H7 (cell line): ENCODE data around the gene TRNAU1AP. TPM values are rescaled to one million over a fixed set of nuclear protein-coding genes. Genes with fewer than 3 reads are reported as not detected.
A peak's percentile ranks its signal among the peaks of the same experiment; 100 is the strongest.
"Not testable (repeated sequence)": the region's sequence is repeated elsewhere in the genome, so short reads cannot be mapped to it uniquely, and the experiment has no call there.

ENCODE experiments used
- DNase-seq: peaks from one replicate; pipeline ENCODE4 v3.0.0; 2012
- H3K27me3 ChIP-seq: 2 replicates; pipeline ENCODE4 v1.6.0; 2011; ENCODE audit warnings: mild to moderate bottlenecking, low read length; ENCODE audit not compliant: control insufficient read depth, insufficient read depth
- H3K36me3 ChIP-seq: replicated peaks from 2 replicates; pipeline ENCODE4 v1.5.1; 2011; ENCODE audit warnings: low read length; ENCODE audit not compliant: control insufficient read depth, insufficient read depth
- H3K4me3 ChIP-seq: 2 replicates; pipeline ENCODE4 v1.5.1; 2011; ENCODE audit warnings: low read depth, mild to moderate bottlenecking, control low read depth, low read length, moderate library complexity; ENCODE audit not compliant: insufficient read depth
- total RNA-seq: library from RNA; depleted of rRNA; stranded (reverse); fragments of >200 nt; shearing (Covaris generic); gene quantifications from 2 replicates; pipeline ENCODE4 v1.2.3, GENCODE V29; 2014; rRNA removed

TRNAU1AP gene
- total RNA-seq, result 35.3 and 37.1 TPM in 2 replicates

DNA sequence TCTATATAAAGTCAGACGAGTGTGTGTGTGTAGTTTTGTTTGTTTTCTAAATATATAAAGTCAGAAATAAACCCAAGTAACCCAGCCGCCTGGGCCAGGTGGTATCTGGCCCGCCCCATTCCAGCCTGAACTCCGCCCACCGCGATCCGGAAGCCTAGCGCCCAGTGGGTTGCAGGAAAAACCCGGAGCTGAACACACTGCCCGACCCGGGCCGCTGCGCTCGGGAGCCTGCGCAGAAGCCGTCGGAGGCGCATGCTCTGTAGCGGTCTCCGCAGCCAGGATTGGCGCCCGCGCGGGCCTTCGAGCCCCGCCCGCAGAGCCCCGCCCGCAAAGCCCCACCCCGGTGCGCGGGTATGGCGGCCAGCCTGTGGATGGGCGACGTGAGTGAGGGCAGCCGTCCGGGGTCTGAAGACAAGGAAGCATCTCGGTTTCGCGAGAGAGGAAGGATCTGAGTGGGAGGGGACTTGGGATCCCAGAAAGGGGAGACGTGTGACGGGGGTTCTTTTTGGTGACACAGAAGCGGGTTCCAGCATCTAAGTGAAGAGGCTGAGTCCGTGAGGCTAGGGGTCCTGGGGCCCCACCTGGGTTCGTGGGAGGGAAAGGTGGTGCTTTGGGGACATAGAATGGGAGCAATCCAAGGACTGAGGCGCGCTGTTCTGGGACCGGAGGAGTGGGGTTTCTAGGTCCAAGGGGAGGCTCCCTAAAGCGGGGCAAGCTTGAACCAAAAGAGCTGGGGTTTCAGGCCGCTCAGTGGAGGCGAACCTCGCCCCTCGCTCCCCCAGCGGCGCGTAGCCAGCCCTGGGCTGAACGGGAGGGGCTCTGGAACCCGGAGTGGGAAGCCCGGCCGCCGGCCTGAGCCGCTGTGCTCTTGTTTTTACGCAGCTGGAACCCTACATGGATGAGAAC lies at the start of gene TRNAU1AP:
TSS of gene TRNAU1AP (plus strand) at position 328 of the 906 bp plus-strand sequence. CDS start at position 354, 26 bp downstream.
- H3K4me3 ChIP-seq, result peak within 1 kb of the TSS; percentile 96

DNA sequence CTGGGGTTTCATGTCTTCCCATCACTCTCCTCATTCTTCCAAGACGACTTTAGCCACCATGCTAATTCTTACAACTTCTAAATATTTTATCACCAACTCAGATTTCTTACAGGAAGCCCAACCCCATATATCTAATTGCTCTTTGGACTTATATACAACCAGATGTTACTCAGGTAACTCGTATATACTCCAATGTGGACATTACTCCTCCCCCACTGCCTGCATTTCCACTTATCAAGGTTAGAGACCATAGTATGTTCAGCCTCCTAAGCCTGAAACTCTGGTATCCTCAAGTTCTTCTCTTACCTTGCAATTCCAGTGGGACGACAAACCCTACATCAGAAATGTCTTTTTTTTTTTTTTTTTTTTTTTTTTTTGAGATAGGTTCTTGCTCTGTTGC lies 49.8 kb upstream of the TRNAU1AP start:
- Histone ChIP-seq H3K36me3 (peaks cover 15% of the 10 kb centered on the region), H3K4me3 (no peak overlapping the region), H3K27me3 (no peaks in the 10 kb centered on the region)
- DNase-seq, result no peak

More for the DNA sequence above, at the start of gene TRNAU1AP:
- Histone ChIP-seq H3K27me3 (no peaks in the 10 kb centered on the region), H3K36me3 (peaks cover 1% of the 10 kb centered on the region)
- DNase-seq, result peak; percentile 98

DNA sequence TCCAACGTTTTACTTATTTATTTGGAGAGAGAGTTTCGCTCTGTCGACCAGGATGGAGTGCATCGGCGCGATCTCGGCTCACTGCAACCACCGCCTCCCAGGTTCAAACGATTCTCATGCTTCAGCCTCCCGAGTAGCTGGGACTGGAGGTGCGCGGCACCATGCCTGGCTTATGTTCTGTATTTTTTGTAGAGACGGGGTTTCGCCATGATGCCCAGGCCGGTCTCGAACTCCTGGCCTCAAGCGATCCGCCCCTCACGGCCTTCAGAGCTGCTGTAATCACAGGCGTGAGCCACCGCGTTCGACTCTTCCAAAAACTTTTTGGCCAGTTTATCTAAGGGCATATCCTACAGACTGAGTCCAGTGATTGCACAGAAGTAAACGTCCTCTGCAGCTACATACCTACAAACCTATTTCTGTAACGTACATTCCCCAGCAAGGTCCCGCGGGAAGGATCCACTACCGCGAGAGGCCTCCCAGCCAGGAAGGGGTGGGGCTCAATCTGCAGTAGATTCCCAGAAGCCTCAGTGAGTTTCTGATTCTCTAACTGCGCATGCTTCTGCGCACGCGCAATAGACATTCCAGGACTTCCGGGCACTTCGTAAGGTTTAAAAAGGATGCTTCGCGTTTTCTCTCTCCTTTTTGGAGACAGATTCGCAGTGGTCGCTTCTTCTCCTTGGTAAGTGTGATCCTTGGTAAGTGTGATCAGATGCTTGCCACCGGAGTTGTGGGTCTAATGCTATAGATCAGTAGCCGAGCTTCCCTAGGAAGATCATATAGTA lies 47.3 kb upstream of the TRNAU1AP start, which contains the start of gene RCC1:
TSS of gene RCC1 (plus strand) at position 638 of the 782 bp plus-strand sequence. CDS start 23,824 bp downstream, outside the sequence.
- peak within 1 kb of the TSS; percentile 76 for H3K4me3 ChIP-seq
- no peaks in the 10 kb centered on the region for H3K27me3 ChIP-seq
- peaks cover 40% of the 10 kb centered on the region for H3K36me3 ChIP-seq
- DNase-seq, result peak; percentile 97

DNA sequence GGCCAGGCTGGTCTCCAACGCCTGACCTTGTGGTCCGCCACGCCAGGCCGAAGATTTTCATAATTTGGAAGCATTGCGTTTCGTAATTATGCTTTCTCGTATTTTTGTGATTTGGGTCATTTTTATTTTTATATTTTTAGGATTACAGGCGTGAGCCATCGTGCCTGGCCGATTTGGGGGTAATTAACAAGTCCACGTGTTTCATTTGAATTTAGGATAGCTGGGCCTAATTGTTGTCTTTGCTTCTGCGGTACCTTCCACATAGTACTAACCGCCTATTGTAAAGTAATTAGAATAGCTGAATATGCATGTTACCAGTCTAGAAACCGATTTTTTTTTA lies 46.0 kb upstream of the TRNAU1AP start:
- DNase-seq, result no peak
- Histone ChIP-seq H3K36me3 (peaks cover 45% of the 10 kb centered on the region), H3K4me3 (peak overlapping the region; percentile 76), H3K27me3 (no peaks in the 10 kb centered on the region)

DNA sequence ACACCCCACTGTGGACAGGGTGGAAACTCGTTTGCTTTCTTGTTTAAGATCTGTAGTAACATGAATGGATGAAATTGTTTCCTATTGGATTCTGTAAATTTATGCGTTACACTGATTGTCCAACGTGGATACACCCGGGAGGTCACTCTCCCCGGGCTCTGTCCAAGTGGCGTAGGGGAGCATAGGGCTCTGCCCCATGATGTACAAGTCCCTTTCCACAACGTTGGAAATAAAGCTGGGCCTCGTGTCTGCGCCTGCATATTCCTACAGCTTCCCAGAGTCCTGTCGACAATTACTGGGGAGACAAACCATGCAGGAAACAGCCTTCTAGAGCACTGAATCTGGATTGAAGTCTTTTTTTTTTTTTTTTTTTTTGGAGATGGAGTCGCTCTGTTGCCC lies 45.6 kb upstream of the TRNAU1AP start:
- DNase-seq, result no peak
- peaks cover 47% of the 10 kb centered on the region for H3K36me3 ChIP-seq
- no peaks in the 10 kb centered on the region for H3K27me3 ChIP-seq
- H3K4me3 ChIP-seq, result peak overlapping the region; percentile 76

DNA sequence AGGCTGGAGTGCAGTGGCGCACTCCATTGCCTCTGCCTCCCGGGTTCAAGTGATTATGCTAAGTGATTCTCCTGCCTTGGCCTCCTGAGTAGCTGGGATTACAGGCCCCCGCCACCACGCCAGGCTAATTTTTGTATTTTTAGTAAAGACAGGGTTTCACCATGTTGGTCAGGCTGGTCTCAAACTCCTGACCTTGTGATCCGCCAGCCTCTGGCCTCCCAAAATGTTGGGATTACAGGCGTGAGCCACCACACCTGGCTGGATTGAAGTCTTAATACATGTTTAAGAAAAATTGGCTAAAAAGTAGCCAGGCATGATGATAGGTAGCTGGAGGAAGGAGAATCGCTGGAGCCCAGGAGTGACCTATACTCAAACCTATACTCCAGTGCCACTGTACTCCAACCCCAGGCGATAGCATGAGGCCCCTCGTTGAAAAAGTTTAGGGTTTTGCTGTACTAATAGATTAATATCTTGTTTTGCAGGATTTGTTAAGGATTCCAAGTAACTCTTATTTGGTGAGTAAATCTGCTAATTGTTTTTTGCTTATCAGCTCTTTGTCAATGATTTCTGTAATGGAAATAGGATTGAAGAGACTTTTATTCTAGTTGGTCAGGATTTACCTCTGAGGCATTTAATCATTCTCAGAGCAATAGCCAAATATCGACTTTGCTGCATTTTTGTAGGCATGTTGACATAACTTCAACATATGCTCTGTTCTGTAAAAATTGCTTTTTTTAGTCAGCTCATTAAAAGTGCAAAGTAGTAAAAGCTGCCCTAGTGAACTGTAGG lies 45.0 kb upstream of the TRNAU1AP start:
- Histone ChIP-seq H3K27me3 (no peaks in the 10 kb centered on the region), H3K36me3 (peaks cover 47% of the 10 kb centered on the region), H3K4me3 (peak overlapping the region; percentile 76)
- DNase-seq, result no peak

DNA sequence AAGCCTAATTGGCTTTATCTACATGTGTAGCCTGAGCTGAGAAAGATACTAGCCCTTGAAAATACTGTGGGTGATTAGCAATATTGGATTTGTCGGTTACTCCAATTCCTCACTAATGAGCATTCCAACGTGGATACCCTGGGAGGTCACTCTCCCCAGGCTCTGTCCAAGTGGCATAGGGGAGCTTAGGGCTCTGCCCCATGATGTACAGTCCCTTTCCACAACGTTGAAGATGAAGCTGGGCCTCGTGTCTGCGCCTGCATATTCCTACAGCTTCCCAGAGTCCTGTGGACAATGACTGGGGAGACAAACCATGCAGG lies 44.5 kb upstream of the TRNAU1AP start:
- DNase-seq, result no peak
- H3K4me3 ChIP-seq, result peak overlapping the region; percentile 76; the same call in 1 of the 2 replicates
- no peaks in the 10 kb centered on the region for H3K27me3 ChIP-seq
- H3K36me3 ChIP-seq, result peaks cover 47% of the 10 kb centered on the region

DNA sequence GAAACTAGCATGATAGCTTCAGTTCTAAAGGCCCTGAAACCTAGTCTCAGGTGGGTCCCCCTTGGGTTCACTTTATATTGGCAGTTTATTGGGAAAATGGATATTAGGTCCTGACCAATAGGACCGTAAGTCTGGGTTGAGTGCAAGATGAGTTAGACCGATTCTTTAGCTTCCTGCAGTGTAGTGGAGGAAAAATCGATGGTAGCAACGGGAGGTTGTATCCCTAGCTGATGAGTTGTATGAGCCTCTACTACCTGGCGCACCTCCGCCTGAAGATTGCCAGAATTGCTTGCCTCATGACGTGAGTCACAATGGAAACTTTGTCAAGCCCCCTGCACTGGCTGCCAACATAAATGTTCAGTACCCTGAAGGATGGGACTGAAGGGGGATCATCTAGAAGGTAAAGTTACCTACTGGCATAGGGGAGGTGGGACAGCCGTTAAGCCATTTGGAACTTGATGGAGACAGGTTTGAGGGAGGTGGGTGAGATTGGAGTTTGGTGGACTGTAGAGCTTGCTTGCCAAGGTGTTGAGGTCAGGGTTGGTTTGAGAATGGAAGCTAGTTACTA lies 43.1 kb upstream of the TRNAU1AP start:
- Histone ChIP-seq H3K27me3 (no peaks in the 10 kb centered on the region), H3K4me3 (peak overlapping the region; percentile 76; the same call in 1 of the 2 replicates), H3K36me3 (peaks cover 47% of the 10 kb centered on the region)
- peak; percentile 20 for DNase-seq

DNA sequence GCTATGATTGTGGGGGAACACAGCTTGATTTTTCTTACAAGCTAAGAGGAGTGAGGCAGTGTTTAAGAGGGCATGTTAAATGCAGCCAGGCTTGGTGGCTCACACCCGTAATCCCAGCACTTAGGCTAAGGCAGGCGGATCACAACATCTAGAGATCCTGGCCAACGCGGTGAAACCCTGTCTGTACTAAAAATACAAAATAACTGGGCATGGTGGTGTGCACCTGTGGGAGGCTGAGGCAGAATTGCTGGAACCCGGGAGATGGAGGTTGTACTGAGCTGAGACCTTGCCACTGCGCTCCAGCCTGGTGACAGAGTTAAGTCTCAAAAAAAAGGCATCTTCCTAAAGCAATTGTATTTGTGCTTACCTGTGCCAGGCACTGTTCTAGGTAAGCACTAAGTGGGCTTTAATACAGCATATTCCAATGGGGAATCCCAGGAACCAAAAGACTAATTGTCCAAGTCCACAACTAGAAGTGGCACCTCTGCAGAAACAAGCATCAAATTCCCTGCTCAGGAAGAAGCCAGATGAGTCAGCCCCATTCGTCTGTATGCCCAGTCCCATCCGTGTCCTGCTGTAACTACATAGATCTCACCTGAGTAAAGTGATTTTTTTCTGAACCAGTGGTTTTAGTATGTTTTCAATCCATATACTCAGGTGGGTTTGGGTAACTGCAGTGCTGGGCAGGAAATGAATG lies 42.5 kb upstream of the TRNAU1AP start:
- Histone ChIP-seq H3K4me3 (peak overlapping the region; percentile 8; the same call in 1 of the 2 replicates), H3K27me3 (no peaks in the 10 kb centered on the region), H3K36me3 (peaks cover 47% of the 10 kb centered on the region)
- DNase-seq, result no peak

DNA sequence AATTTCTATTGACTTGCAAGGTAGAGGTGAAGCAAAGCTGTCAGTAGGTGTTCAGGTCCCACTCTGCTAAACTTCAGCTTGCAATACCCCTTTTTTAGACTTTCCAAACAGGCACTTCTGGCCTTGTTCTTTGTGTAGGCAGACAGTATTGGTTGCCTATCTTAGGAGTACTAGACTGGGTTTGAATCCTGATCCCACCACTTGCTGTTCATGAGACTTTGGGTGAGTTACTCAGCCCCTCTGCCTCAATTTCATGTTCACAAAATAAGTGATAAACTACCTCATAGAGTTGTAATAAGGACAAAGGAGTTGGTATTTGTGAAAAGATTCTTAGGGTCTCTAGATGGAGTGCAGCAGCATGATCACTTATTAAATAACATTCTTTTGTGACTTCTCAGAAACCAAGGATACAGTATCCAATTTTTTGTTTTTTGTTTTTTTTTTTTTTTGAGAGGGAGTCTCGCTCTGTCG lies 41.9 kb upstream of the TRNAU1AP start:
- Histone ChIP-seq H3K4me3 (no peak overlapping the region; the same call in 1 of the 2 replicates), H3K36me3 (peaks cover 47% of the 10 kb centered on the region)
- no peak for DNase-seq

DNA sequence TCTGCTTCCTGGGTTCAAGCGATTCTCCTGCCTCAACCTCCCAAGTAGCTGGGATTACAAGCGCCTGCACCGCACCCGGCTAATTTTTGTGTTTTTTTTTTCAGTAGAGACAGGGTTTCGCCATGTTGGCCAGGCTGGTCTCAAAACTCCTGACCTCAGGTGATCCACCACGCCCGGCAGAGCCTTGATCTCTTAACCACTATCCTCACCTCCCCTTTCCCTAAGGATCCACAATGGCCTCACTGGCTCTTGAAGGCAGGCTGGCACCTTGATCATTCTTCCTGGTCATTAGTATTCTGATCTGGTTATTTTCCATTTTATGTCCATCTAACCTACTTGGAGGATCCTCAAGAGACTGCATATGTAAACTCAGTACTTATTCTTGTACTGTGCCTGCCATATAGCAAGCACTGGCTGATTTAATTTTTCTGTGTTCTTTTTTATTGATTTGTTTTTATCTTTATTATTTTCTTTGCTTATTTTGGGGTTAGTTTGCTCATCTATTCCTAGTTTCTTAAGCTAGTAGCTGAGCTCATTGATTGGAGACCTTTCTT lies 40.8 kb upstream of the TRNAU1AP start:
- no peak for DNase-seq

More for the DNA sequence above, 41.9 kb upstream of the TRNAU1AP start:
- H3K27me3 ChIP-seq, result no peaks in the 10 kb centered on the region

DNA sequence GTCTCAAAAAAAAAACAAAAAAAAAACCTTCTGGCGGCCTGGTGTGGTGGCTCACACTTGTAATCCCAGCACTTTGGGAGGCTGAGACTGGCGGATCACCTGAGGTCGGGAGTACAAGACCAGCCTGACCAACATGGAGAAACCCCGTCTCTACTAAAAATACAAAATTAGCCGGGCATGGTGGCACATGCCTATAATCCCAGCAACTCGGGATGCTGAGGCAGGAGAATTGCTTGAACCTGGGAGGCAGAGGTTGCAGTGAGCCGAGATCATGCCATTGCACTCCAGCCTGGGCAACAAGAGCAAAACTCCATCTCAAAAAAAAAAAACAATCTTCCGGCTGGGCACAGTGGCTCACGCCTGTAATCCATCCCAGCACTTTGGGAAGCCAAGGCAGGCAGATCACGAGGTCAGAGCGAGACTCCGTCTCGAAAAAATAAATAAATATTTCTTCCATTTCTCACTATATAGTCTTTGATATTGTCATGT lies 38.4 kb upstream of the TRNAU1AP start:
- H3K36me3 ChIP-seq, result peaks cover 18% of the 10 kb centered on the region
- not testable (repeated sequence) for H3K27me3 ChIP-seq, DNase-seq, H3K4me3 ChIP-seq

More for the DNA sequence above, 40.8 kb upstream of the TRNAU1AP start:
- no peaks in the 10 kb centered on the region for H3K27me3 ChIP-seq
- H3K4me3 ChIP-seq, result no peak overlapping the region
- peaks cover 40% of the 10 kb centered on the region for H3K36me3 ChIP-seq

DNA sequence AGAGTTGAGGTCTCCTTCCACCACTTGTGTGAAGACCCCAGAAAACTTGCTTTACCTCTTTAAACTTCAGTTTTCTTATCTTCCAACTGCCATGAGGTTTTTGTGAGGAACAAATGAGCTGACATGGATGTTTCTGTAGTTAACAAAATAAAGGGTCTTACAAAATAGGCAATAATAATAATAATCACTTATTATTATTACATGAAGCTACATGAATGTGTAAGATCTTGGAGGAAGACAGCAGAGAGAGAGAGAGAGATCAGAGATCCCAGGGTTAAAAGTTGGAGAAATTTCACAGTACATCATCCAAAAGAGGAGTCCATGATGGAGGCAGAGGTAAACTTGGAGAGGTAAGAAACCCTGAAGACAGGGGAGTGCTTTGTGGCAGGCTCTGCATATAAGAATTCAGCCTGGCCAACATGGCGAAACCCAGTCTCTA lies 36.3 kb upstream of the TRNAU1AP start:
- Histone ChIP-seq H3K36me3 (peaks cover 2% of the 10 kb centered on the region), H3K4me3 (no peak overlapping the region), H3K27me3 (no peaks in the 10 kb centered on the region)
- no peak for DNase-seq
